HG03354 (cell line): ENCODE results near the gene SHISA5.

Experiments used
- ATAC-seq: cut with Tn5 transposase; IDR thresholded peaks from one replicate; pipeline ENCODE4 v1.9.1; 2021; ENCODE audit warnings: mild to moderate bottlenecking; ENCODE audit not compliant: unreplicated experiment, poor library complexity, severe bottlenecking

Gene SHISA5

DNA sequence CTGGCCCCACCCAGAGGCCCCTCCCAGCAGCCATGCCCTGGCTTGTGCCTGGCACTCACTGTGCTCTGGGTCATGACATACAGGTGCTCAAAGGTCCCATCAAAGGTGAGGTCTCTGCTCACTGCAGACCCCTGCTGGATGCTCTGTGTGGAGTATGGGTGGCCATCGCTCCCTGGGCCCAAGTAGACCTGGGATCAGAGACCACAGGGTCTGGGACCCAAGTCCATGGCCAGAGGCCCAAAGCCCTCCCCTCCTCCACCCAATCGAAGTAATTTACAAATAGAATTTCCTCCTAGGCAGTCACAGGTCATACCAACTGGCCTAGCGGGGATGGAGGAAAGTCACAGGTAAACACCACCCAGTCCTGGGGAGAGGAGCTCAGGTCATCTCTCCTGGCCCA, 81.7 kb downstream of the SHISA5 start:
- ATAC-seq = no peak

DNA sequence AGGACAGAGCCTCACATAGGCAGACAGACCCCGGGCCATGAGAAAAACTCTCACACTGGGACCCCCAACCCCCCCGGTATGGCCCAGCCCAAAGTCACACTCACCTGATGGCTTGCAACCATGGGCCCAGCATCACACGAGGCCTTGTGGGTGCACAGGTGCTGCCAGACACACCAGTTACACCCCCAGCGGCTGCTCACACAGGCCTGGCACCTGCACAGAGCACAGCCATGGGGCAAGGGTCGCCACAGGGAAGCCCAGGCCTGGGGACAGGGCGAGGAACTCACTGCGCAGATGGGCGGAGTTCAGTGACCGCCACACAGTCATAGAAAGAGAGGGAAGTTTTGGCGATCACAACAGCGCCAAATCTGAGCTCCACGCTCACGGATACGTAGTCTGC, 83.4 kb downstream of the SHISA5 start:
- no peak for ATAC-seq

DNA sequence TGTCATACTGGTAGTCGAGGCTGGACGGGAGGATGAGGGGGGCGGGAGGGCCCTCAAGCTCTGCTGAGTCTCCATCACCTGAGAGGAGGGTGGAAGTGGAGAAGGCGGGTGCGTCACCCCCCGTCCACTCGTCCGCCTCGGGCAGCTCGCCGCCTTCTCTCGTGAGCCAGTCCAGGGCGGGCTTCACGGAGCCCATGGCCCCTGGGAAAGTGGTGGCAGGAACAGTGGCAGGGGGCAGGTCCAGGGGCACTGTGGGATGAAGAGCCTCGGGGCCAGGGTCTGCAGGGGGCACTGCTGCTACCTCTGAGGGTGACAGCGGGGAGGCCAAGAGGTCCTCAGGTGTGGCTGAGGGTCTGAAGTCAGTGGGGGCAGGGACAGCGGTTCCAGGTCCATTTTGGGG, 84.4 kb downstream of the SHISA5 start:
- ATAC-seq = no peak

DNA sequence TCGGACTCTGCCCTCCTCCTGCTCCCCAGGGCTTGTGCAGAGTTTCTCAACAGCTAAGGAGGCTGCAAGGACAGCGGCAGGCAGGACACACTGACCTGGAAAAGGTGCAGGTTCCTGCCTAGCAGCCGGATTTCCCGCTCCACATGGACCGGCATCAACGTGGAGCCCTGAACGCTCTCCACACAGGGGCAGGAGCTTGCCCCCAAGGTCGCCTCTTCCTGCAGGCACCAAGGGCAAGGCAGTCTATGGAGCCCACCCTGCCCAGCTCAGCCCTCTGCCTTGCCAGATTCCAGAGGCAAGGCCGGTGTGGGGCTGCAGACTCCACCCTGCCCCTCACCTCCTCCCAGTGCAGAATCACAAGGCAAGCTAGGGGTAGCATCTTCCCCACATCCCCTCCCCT, 84.8 kb downstream of the SHISA5 start:
- ATAC-seq = no peak

DNA sequence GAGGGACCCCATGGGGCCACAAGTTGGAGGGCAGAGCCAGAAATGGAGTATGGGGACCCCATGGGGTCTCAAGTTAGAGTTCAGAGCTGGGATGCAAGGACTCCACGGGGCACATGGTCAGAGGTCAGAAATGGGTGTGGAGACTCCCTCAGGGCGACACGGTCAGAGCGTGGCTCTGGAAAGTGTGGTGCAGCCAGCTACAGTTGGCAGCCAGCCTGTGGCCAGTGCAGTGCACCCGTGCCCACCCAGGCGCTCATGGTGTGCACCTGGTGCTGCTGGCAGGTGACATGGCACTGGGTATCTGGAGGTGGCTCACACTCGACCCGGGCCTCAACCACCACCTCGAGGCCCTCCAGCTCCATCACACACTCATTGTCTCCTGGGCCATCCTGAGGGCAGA, 85.3 kb downstream of the SHISA5 start:
- ATAC-seq = no peak

DNA sequence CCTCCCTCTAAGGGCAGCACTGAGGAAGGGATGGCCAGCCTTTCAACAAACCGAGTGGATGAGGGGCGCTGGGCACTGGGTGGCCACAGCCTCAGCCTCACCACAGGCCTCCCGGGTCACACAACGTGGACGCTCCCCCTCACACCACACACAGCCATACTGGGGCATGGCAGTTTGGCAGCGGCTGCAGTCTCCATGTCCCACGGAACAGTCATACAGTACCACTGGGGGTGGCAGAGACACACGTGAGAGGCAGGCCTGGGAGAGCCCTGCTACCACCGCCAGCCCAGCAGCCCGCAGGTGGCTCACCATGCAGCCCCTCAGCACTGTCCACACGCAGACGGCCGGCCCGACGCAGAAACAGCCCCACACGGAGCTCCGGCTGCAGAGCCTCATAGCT, 85.8 kb downstream of the SHISA5 start:
- ATAC-seq = no peak
